GM10266 (cell line): Measurements from ENCODE around the gene PPFIBP2.

Source experiments
- DNase-seq: peaks from one replicate; pipeline ENCODE4 v3.0.0; 2012; ENCODE audit errors: extremely low spot score
- TF ChIP-seq, protein P1 (sequence below): IDR thresholded peaks from 2 replicates; pipeline ENCODE4 v1.5.1; 2012; ENCODE audit warnings: mild to moderate bottlenecking, low read depth; ENCODE audit not compliant: control insufficient read depth, insufficient read depth; ENCODE audit errors: missing control alignments

The PPFIBP2 gene

DNA sequence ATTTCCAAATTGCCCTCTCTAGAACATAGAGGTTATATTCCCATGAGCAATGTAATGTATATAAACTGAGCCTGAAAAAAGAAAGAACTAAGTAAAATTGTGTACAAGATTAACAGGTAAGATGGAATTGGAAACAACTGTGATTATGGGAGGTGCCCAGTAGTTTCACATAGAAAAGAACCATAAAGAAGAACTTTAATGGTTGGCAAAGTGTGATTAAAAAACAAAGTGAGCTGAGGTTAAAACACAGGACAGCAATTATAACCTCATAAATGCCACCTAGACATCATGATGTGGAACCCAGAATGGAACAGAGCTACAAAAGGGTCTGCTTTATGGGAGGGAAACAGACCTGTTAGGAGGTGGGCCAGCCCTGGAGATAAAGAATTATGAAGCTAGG lies 100.9 kb downstream of the PPFIBP2 start:
- TF ChIP-seq, protein P1, sequence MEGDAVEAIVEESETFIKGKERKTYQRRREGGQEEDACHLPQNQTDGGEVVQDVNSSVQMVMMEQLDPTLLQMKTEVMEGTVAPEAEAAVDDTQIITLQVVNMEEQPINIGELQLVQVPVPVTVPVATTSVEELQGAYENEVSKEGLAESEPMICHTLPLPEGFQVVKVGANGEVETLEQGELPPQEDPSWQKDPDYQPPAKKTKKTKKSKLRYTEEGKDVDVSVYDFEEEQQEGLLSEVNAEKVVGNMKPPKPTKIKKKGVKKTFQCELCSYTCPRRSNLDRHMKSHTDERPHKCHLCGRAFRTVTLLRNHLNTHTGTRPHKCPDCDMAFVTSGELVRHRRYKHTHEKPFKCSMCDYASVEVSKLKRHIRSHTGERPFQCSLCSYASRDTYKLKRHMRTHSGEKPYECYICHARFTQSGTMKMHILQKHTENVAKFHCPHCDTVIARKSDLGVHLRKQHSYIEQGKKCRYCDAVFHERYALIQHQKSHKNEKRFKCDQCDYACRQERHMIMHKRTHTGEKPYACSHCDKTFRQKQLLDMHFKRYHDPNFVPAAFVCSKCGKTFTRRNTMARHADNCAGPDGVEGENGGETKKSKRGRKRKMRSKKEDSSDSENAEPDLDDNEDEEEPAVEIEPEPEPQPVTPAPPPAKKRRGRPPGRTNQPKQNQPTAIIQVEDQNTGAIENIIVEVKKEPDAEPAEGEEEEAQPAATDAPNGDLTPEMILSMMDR = no peak
- no peak for DNase-seq

DNA sequence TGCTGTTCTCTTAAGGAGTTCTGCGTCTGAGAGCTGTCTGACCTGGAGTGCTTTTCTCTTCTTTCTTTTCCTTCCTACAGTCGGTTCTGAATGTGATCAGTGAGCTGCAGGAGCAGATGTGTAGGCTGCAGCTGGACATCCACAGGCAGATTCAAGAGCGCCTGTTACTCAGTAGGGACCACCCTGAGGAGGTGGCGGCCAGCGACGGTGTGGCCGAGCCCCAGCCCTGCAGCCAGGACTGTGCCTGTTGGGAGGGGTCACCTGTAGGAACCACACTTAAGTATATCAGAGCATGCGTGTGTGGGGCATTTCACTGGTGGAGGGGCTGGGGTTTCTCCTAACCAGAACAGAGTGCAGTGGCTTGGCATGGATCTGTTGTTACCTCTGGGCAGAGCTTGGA lies 103.2 kb downstream of the PPFIBP2 start:
- DNase-seq = no peak
- TF ChIP-seq, protein P1 = no peak

DNA sequence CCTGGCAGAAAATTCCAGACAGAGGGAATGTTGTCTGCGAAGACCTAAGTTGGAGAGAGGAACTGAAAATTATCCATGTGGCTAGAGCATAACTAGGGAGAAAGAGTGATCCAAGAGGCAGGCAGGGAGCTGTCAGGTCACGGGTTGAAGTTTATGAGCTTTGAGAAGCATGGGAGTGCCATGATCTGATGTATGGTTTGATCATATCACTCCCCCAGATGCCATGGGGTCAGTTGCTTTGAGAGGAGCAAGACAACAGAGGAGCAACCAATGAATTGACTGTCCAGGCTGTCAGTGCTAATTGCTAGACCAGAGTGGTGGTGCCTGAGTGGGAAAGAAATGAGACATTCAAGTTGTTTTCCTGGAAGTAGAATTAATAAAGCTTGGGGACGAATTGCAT lies 105.5 kb downstream of the PPFIBP2 start:
- no peak for DNase-seq
- TF ChIP-seq, protein P1 = no peak

DNA sequence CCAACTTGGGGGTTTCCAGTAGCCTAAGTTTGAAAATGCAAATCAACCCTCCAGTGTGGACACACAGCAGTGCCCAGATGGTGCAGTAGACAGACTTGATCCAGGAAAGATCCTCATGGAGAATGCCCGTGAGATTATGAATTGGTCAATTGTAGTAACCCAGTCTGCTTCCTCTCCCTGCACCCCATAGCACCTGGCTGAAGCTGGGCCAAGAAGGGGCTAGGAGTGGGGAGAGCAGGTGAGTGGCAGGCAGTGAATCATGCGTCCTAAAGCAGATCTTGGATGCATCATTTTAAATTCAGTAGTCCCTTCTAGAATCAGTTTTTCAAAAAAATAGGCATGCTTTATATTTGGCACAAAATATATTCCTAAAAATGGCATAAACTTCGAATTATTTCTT lies 107.3 kb downstream of the PPFIBP2 start:
- TF ChIP-seq, protein P1 = no peak
- DNase-seq = no peak

DNA sequence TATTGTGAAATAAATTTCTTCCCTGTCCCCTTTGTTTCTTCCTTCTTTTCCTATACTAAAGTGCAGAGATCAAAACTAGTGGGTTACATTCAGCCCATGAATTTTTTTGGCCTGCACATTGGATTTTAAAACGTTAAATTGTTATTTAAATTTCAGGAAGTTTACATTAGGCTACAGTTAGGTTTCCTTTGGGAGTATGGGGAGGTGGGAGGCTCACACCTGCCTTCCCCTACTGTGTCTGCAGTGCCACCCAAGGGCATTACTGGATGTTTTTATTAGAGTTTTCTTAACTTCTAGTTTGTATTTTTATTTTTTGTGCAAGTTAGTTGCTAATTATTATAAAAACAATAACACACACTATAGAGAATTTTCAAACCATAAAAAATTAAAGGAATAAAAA lies 107.8 kb downstream of the PPFIBP2 start:
- DNase-seq = no peak
- TF ChIP-seq, protein P1 = no peak

DNA sequence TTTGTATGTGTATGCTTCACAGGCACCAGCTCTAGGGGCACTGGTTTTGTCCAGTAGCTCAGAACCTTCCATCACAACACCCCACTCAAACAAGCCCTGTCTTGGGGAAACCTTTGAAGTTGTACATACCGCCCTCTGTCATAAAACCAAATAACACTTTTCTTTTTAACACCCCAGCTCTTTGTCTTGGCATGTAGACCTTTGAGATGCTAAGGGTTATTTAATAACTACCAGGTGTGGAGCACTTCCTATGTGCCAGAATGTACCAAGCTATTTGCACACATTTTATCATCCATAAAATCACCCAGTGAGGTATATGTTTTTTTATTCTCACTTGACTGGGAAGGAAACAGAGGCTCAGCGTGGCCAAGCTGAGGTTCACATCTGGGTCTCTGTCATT lies 108.9 kb downstream of the PPFIBP2 start:
- DNase-seq = no peak
- TF ChIP-seq, protein P1 = no peak

DNA sequence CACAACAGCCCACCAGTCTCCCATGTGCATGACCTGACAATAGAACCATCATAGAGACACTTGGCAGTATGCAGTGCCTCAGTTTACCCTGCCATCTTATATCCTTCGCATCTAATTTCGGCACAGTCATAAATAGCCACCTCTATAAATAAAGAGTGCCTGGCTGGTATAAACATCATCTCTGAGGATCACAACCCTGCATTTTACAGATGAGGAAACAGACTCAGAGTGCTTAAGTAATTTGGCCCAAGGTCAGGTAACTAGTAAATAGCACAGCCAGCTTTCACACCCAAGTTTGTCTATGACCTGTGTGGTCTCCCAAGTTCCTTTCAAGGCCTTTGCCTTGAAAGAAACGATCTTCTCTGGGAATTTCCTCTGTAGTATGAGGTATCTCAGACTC lies 114.9 kb downstream of the PPFIBP2 start:
- TF ChIP-seq, protein P1 = no peak
- DNase-seq = no peak
